Activated naive CD8-positive, alpha-beta T cell treated with anti-CD3 and anti-CD28 coated beads, Interleukin-2, amount 50 U/mL, for 24 hours (primary cell): ENCODE results near the gene RAB11B.
"Not testable (repeated sequence)": the region's sequence is repeated elsewhere in the genome, so short reads cannot be mapped to it uniquely, and the experiment has no call there.

Experiments
- ATAC-seq: fragments of 150-1000 bp; cut with Tn5 transposase; one replicate; pipeline ENCODE4 v1.10.0; 2021
- DNase-seq: peaks from one replicate; pipeline ENCODE4 v3.0.0; 2021
- H3K27ac Mint-ChIP-seq: one replicate; pipeline ENCODE4 v1.8.0; 2021; ENCODE audit warnings: mild to moderate bottlenecking, mixed read lengths
- H3K27me3 Mint-ChIP-seq: one replicate; pipeline ENCODE4 v1.8.0; 2021; ENCODE audit warnings: mixed read lengths
- H3K36me3 Mint-ChIP-seq: one replicate; pipeline ENCODE4 v1.8.0; 2021; ENCODE audit warnings: low read depth, mixed read lengths
- H3K4me1 Mint-ChIP-seq: one replicate; pipeline ENCODE4 v1.8.0; 2021; ENCODE audit warnings: mixed read lengths
- H3K4me3 Mint-ChIP-seq: one replicate; pipeline ENCODE4 v1.8.0; 2021; ENCODE audit warnings: mild to moderate bottlenecking, moderate library complexity, mixed read lengths
- H3K9me3 Mint-ChIP-seq: one replicate; pipeline ENCODE4 v1.8.0; 2021; ENCODE audit warnings: mixed read lengths

Gene RAB11B

GRCh38 chr19:8423817-8424223 lies 33.7 kb downstream of the RAB11B start:
- ATAC-seq (peak; percentile 49), DNase-seq (no peak)
- H3K4me1 Mint-ChIP-seq, result peaks cover 3% of the 10 kb centered on the region
- peaks cover 3% of the 10 kb centered on the region for H3K36me3 Mint-ChIP-seq
- H3K27ac Mint-ChIP-seq, result no peak overlapping the region
- no peak overlapping the region for H3K4me3 Mint-ChIP-seq
- no peaks in the 10 kb centered on the region for H3K9me3 Mint-ChIP-seq
- no peaks in the 10 kb centered on the region for H3K27me3 Mint-ChIP-seq

DNA sequence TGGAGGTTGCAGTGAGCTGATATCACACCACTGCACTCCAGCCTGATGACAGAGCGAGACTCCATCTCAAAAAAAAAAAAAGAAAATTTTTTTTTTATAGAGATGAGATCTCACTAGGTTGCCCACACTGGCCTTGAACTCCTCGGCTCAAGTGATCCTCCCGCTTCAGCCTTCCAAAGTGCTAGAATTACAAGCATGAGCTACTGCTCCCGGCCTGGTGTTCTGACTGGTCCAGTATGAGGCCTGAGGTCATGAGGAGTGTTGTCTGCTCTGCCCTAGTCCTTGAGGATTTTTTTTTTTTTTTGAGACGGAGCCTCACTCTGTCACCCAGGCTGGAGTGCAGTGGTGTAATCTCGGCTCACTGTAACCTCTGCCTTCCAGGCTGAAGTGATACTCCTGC lies 35.2 kb downstream of the RAB11B start:
- DNase-seq, H3K4me1 Mint-ChIP-seq, H3K9me3 Mint-ChIP-seq, H3K27me3 Mint-ChIP-seq, H3K27ac Mint-ChIP-seq, H3K4me3 Mint-ChIP-seq, ATAC-seq, H3K36me3 Mint-ChIP-seq: not testable (repeated sequence)

DNA sequence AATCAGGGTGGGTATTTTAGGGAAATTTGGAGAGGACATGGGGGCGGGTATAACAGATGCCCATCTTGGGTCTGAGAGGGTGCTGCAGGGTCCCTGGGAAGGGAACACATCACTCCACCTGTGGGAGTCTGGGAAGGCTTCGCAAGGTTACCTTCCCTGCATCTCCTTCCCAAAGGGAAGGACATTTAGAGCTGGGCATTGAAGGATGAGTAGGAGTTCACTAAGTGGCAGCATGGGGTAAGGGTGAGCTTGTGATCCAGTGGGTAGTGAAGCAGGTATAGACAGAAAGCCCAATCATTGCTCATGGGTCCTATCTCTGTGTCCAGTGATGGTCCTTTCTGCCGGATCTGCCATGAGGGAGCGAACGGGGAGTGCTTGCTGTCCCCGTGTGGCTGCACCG lies 36.1 kb downstream of the RAB11B start:
- no peaks in the 10 kb centered on the region for H3K9me3 Mint-ChIP-seq
- ATAC-seq (no peak), DNase-seq (no peak)
- no peaks in the 10 kb centered on the region for H3K27me3 Mint-ChIP-seq
- H3K4me1 Mint-ChIP-seq, result peaks cover 3% of the 10 kb centered on the region
- H3K27ac Mint-ChIP-seq, result no peak overlapping the region
- H3K4me3 Mint-ChIP-seq, result no peak overlapping the region
- peaks cover 3% of the 10 kb centered on the region for H3K36me3 Mint-ChIP-seq

GRCh38 chr19:8429044-8429443 lies 38.9 kb downstream of the RAB11B start:
- DNase-seq, result no peak
- H3K4me3 Mint-ChIP-seq, result no peak overlapping the region
- ATAC-seq, result no peak

DNA sequence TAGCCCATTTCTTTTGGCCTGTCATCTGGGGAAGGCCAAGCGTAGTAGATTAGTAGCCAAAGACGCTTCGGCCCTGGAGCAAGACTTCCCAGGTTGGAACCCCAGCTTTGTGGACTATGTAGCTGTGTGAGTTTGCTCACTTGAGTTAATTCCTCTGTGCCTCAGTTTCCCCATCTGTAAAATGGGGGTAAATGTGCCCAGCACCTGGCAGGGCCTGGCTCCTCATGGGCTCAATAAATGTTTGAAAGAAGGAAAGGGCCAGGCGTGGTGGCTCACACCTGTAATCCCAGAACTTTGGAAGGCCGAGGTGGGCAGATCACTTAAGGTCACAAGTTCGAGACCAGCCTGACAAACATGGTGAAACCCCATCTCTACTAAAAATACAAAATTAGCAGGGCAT lies 39.7 kb downstream of the RAB11B start:
- no peak overlapping the region for H3K4me3 Mint-ChIP-seq
- no peak for DNase-seq
- no peaks in the 10 kb centered on the region for H3K27me3 Mint-ChIP-seq
- H3K4me1 Mint-ChIP-seq, result no peaks in the 10 kb centered on the region
- no peaks in the 10 kb centered on the region for H3K9me3 Mint-ChIP-seq
- H3K36me3 Mint-ChIP-seq, result peaks cover 2% of the 10 kb centered on the region
- H3K27ac Mint-ChIP-seq, result no peak overlapping the region
- no peak for ATAC-seq

More at GRCh38 chr19:8429044-8429443, 38.9 kb downstream of the RAB11B start:
- H3K27ac Mint-ChIP-seq, result no peak overlapping the region
- H3K9me3 Mint-ChIP-seq, result no peaks in the 10 kb centered on the region
- peaks cover 1% of the 10 kb centered on the region for H3K4me1 Mint-ChIP-seq
- peaks cover 2% of the 10 kb centered on the region for H3K36me3 Mint-ChIP-seq
- no peaks in the 10 kb centered on the region for H3K27me3 Mint-ChIP-seq

DNA sequence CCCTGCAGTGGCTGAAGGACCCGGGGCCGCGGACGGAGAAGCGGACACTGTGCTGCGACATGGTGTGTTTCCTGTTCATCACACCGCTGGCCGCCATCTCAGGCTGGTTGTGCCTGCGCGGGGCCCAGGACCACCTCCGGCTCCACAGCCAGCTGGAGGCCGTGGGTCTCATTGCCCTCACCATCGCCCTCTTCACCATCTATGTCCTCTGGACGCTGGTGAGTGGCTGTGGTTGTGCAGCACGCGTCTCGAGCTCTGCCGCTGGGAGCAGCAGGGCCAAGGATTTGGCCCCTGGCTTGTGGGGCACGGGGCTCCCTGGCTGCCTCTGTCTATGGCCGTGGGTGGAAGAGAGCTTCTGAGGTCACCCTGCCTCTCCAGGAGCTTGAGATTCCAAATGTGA lies 40.5 kb downstream of the RAB11B start:
- no peaks in the 10 kb centered on the region for H3K27me3 Mint-ChIP-seq
- peaks cover 2% of the 10 kb centered on the region for H3K36me3 Mint-ChIP-seq
- no peaks in the 10 kb centered on the region for H3K9me3 Mint-ChIP-seq
- peaks cover 1% of the 10 kb centered on the region for H3K4me1 Mint-ChIP-seq
- no peak overlapping the region for H3K4me3 Mint-ChIP-seq
- H3K27ac Mint-ChIP-seq, result no peak overlapping the region
- no peak for ATAC-seq
- no peak for DNase-seq

DNA sequence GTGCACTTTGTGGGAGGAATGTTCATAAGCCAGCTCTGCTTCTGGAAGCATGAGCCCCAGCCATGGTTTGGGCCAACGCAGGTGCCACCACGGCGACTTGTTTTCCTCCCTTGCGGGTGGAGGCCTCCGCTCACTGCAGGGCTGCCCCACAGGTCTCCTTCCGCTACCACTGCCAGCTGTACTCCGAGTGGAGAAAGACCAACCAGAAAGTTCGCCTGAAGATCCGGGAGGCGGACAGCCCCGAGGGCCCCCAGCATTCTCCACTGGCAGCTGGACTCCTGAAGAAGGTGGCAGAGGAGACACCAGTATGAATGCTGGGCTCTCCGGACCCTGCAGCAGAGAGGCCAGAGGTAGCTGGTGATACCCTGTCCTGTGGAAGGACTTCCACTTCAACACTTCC lies 48.1 kb downstream of the RAB11B start:
- Mint-ChIP-seq H3K4me1 (peaks cover 4% of the 10 kb centered on the region), H3K27ac (no peak overlapping the region), H3K27me3 (no peaks in the 10 kb centered on the region), H3K36me3 (no peaks in the 10 kb centered on the region), H3K9me3 (no peaks in the 10 kb centered on the region), H3K4me3 (no peak overlapping the region)
- DNase-seq (no peak), ATAC-seq (no peak)

- ATAC-seq (no peak), DNase-seq (no peak)
- Mint-ChIP-seq H3K27me3 (no peaks in the 10 kb centered on the region), H3K36me3 (peaks cover 15% of the 10 kb centered on the region), H3K27ac (no peak overlapping the region), H3K4me1 (peaks cover 22% of the 10 kb centered on the region), H3K9me3 (no peaks in the 10 kb centered on the region), H3K4me3 (no peak overlapping the region)
These were observed 51.8 kb downstream of the RAB11B start for GRCh38 chr19:8441725-8442544.

GRCh38 chr19:8444140-8444676 lies 54.0 kb downstream of the RAB11B start:
- not testable (repeated sequence) for H3K9me3 Mint-ChIP-seq, DNase-seq, ATAC-seq, H3K27me3 Mint-ChIP-seq
- Mint-ChIP-seq H3K4me1 (peaks cover 42% of the 10 kb centered on the region), H3K27ac (peak overlapping the region; percentile 96), H3K4me3 (peak overlapping the region; percentile 86), H3K36me3 (peaks cover 25% of the 10 kb centered on the region)

DNA sequence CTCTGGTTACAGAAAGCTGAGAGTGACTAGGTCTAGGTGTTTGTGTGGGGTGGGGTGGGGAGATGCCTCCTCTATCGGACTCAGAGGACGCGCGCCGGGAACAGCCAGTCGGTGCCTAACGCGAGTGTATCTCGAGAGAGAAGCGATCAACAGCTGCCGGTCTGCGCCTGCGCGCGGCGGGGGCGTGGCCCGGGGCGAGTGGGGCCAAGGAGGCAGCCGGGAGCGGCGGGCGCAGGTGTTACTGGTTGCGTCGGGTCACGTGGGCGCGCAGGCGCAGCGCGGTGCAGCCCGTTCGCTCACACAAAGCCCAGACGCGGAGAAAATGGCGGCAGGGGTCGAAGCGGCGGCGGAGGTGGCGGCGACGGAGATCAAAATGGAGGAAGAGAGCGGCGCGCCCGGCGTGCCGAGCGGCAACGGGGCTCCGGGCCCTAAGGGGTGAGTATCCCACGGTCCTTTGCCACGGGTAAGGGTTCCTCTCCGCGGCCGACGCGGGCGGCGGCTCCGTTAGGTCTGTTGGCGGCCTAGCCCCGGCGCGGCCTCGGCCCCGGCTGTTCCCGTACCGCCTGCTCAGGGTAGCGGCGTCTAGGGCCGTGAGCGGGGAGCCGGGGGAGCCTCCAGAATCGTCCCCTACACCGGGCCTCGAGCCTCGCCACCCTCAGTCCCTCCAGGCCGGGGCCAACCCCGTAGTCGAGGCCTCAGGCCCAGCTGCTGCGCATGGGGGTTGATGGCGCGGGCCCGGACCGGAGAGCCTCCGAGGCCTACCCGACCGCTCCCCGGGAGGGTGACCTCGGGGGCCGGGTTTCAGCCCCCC lies 54.7 kb downstream of the RAB11B start, which contains the start of gene HNRNPM:
TSS of gene HNRNPM (plus strand) at position 299 of the 811 bp plus-strand sequence. CDS start at position 323, 24 bp downstream.
- H3K4me1 Mint-ChIP-seq, result peaks cover 45% of the 10 kb centered on the region
- ATAC-seq, result peak; percentile 95

GRCh38 chr19:8445488-8446001 lies 55.4 kb downstream of the RAB11B start:
- DNase-seq, result peak; percentile 66
- H3K4me3 Mint-ChIP-seq, result peak overlapping the region; percentile 86

More for the DNA sequence above, 54.7 kb downstream of the RAB11B start, which contains the start of gene HNRNPM:
- peak; percentile 100 for DNase-seq
- no peaks in the 10 kb centered on the region for H3K9me3 Mint-ChIP-seq
- H3K4me3 Mint-ChIP-seq, result peak within 1 kb of the TSS; percentile 86
- peaks cover 28% of the 10 kb centered on the region for H3K36me3 Mint-ChIP-seq
- H3K27me3 Mint-ChIP-seq, result no peaks in the 10 kb centered on the region
- peak within 1 kb of the TSS; percentile 96 for H3K27ac Mint-ChIP-seq

DNA sequence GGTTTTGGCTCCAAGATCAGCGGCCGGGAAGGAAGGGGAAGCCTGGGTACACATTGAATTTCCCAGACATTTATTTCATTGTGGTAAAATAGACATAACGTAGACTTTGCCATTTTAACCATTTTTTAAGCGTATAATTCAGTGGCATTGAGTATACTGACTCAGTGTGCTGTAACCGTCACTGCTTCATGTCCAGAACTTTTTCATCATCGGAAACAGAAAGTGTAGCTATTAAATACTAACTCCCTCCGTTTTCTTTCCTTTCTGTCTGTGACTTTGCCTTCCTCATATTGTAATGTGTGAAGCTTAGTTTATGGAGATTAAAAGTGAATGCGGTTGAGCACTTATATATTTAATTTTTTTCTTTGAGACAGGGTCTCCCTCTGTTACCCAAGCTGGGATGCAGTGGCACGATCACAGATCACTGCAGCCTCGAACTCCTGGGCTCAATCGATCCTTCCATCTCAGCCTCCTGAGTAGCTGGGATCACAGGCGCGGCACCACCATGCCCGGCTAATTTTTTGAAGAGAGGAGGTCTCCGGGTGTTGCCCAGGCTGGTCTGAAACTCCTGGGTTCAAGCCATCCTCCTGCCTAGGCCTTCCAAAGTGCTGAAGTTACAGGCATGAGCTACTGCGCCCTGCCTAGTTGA lies 56.0 kb downstream of the RAB11B start:
- Mint-ChIP-seq H3K36me3 (peaks cover 32% of the 10 kb centered on the region), H3K27ac (peak overlapping the region; percentile 93), H3K4me1 (peaks cover 53% of the 10 kb centered on the region), H3K4me3 (peak overlapping the region; percentile 86), H3K27me3 (no peaks in the 10 kb centered on the region), H3K9me3 (no peaks in the 10 kb centered on the region)
- ATAC-seq, result no peak
- no peak for DNase-seq

More at GRCh38 chr19:8445488-8446001, 55.4 kb downstream of the RAB11B start:
- peaks cover 30% of the 10 kb centered on the region for H3K36me3 Mint-ChIP-seq
- peak; percentile 33 for ATAC-seq
- H3K4me1 Mint-ChIP-seq, result peaks cover 50% of the 10 kb centered on the region
- H3K9me3 Mint-ChIP-seq, result no peaks in the 10 kb centered on the region
- no peaks in the 10 kb centered on the region for H3K27me3 Mint-ChIP-seq
- H3K27ac Mint-ChIP-seq, result peak overlapping the region; percentile 93

DNA sequence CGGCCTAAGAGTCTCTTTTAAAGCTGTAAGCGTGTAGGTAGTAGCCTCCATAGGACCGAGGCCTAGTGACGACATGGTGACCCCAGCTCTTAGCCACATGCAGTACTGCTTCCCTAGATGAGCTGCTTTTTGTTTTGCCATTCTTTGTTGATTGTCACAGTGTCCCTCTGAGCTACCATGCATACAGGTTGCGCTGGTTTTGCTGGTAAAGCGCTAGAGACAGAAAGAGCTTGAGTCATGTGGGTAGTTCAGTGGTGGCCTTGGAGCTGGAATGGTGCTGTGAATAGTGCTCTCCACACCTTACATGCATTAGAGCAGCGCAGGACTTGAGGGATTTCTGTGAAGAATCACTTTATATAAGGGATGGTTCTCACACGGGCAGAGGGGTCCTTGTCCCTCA lies 59.7 kb downstream of the RAB11B start:
- no peak for DNase-seq
- no peaks in the 10 kb centered on the region for H3K27me3 Mint-ChIP-seq
- no peak for ATAC-seq
- peak overlapping the region; percentile 14 for H3K4me3 Mint-ChIP-seq
- H3K36me3 Mint-ChIP-seq, result peaks cover 50% of the 10 kb centered on the region
- H3K27ac Mint-ChIP-seq, result peak overlapping the region; percentile 67
- H3K9me3 Mint-ChIP-seq, result no peaks in the 10 kb centered on the region
- peaks cover 81% of the 10 kb centered on the region for H3K4me1 Mint-ChIP-seq

GRCh38 chr19:8451377-8451776 lies 61.2 kb downstream of the RAB11B start:
- peaks cover 80% of the 10 kb centered on the region for H3K4me1 Mint-ChIP-seq
- peak overlapping the region; percentile 32 for H3K27ac Mint-ChIP-seq
- H3K27me3 Mint-ChIP-seq, result no peaks in the 10 kb centered on the region
- peak overlapping the region; percentile 35 for H3K4me3 Mint-ChIP-seq
- no peaks in the 10 kb centered on the region for H3K9me3 Mint-ChIP-seq
- DNase-seq (no peak), ATAC-seq (no peak)
- H3K36me3 Mint-ChIP-seq, result peaks cover 55% of the 10 kb centered on the region
